Type B pancreatic cell (in vitro differentiated cells): ENCODE measurements around the gene PTPRC. TPM values are rescaled to one million over a fixed set of nuclear protein-coding genes. Genes with fewer than 3 reads are reported as not detected.

Experiments
- DNase-seq: peaks from one replicate; pipeline ENCODE4 v3.0.0; 2021; ENCODE audit warnings: mixed read lengths; ENCODE audit not compliant: unreplicated experiment; ENCODE audit errors: extremely low spot score
- H3K27ac Mint-ChIP-seq: 2 replicates; pipeline ENCODE4 v1.8.0; 2021; ENCODE audit warnings: mild to moderate bottlenecking, mixed read lengths
- H3K27me3 Mint-ChIP-seq: 2 replicates; pipeline ENCODE4 v1.8.0; 2021; ENCODE audit warnings: mixed read lengths
- H3K36me3 Mint-ChIP-seq: 2 replicates; pipeline ENCODE4 v1.8.0; 2021; ENCODE audit warnings: mixed read lengths
- H3K4me1 Mint-ChIP-seq: one replicate; pipeline ENCODE4 v1.8.0; 2021; ENCODE audit warnings: mixed read lengths; ENCODE audit not compliant: unreplicated experiment
- H3K4me3 Mint-ChIP-seq: 2 replicates; pipeline ENCODE4 v1.8.0; 2021; ENCODE audit warnings: mild to moderate bottlenecking, mixed read lengths
- H3K9me3 Mint-ChIP-seq: 2 replicates; pipeline ENCODE4 v1.8.0; 2021; ENCODE audit warnings: mixed read lengths
- CTCF ChIP-seq: fragments of 200-600 bp; sonication (generic); conservative IDR thresholded peaks from 2 replicates; pipeline ENCODE4 v1.5.0; 2021; ENCODE audit warnings: antibody characterized with exemption, mild to moderate bottlenecking
- total RNA-seq: library from RNA; stranded (reverse); gene quantifications from 2 replicates; pipeline ENCODE4 v1.2.1, GENCODE V29; 2021; ENCODE audit warnings: low replicate concordance

Gene PTPRC
- total RNA-seq, 1 donor from 2014 or later, result not detected

GRCh38 chr1:198711837-198712236 lies 73.0 kb downstream of the PTPRC start:
- Mint-ChIP-seq H3K27me3 (no peaks in the 10 kb centered on the region), H3K36me3 (no peaks in the 10 kb centered on the region), H3K4me1 (no peaks in the 10 kb centered on the region), H3K9me3 (no peaks in the 10 kb centered on the region), H3K4me3 (no peak overlapping the region), H3K27ac (no peak overlapping the region)
- DNase-seq, result no peak
- no peak for TF ChIP-seq CTCF

- Mint-ChIP-seq H3K27ac (no peak overlapping the region), H3K36me3 (no peaks in the 10 kb centered on the region), H3K4me1 (no peaks in the 10 kb centered on the region), H3K9me3 (no peaks in the 10 kb centered on the region), H3K4me3 (no peak overlapping the region), H3K27me3 (no peaks in the 10 kb centered on the region)
- DNase-seq, result no peak
- no peak for TF ChIP-seq CTCF
Observed at GRCh38 chr1:198713081-198713480, 74.2 kb downstream of the PTPRC start.

- Mint-ChIP-seq H3K36me3 (no peaks in the 10 kb centered on the region), H3K4me3 (no peak overlapping the region), H3K9me3 (no peaks in the 10 kb centered on the region), H3K4me1 (no peaks in the 10 kb centered on the region), H3K27ac (no peak overlapping the region), H3K27me3 (no peaks in the 10 kb centered on the region)
- no peak for DNase-seq
- TF ChIP-seq CTCF, result no peak
Observed at GRCh38 chr1:198714271-198714670, 75.4 kb downstream of the PTPRC start.

GRCh38 chr1:198716051-198716450 lies 77.2 kb downstream of the PTPRC start:
- no peak overlapping the region for H3K27ac Mint-ChIP-seq
- no peak for TF ChIP-seq CTCF
- H3K27me3 Mint-ChIP-seq, result no peaks in the 10 kb centered on the region
- H3K36me3 Mint-ChIP-seq, result no peaks in the 10 kb centered on the region
- no peak for DNase-seq
- H3K4me3 Mint-ChIP-seq, result no peak overlapping the region
- H3K9me3 Mint-ChIP-seq, result no peaks in the 10 kb centered on the region
- no peaks in the 10 kb centered on the region for H3K4me1 Mint-ChIP-seq

- Mint-ChIP-seq H3K9me3 (no peaks in the 10 kb centered on the region), H3K27me3 (no peaks in the 10 kb centered on the region), H3K36me3 (no peaks in the 10 kb centered on the region), H3K4me1 (no peaks in the 10 kb centered on the region), H3K27ac (no peak overlapping the region), H3K4me3 (no peak overlapping the region)
- TF ChIP-seq CTCF, result no peak
- no peak for DNase-seq
Observed at GRCh38 chr1:198717510-198717909, 78.7 kb downstream of the PTPRC start.

- Mint-ChIP-seq H3K9me3 (no peaks in the 10 kb centered on the region), H3K36me3 (no peaks in the 10 kb centered on the region), H3K4me1 (no peaks in the 10 kb centered on the region), H3K27me3 (no peaks in the 10 kb centered on the region), H3K4me3 (no peak overlapping the region), H3K27ac (no peak overlapping the region)
- TF ChIP-seq CTCF, result no peak
- no peak for DNase-seq
Observed at GRCh38 chr1:198723127-198723526, 84.3 kb downstream of the PTPRC start.
